Adrenal gland (tissue), 5 donors: ENCODE measurements around the gene RGMB.

Source experiments
- POLR2A ChIP-seq, 2 donors: fragments of 450-650 bp; IDR thresholded peaks; one replicate each; pipeline ENCODE4 v1.6.1; 2017; ENCODE audit warnings: antibody characterized with exemption in 2 of 2, mild to moderate bottlenecking in 2 of 2, moderate library complexity in 1 of 2
- TF ChIP-seq, protein P1 (sequence below), 6 experiments: fragments of 450-650 bp in 4 of 6; fragments of 200-600 bp in 2 of 6; sonication (generic) in 1 of 6; IDR thresholded peaks; 1 replicate in 5 of 6; 2 replicates in 1 of 6; pipeline versions ENCODE4 v1.5.1 to v1.8.0; 2016 to 2021; ENCODE audit warnings: antibody characterized with exemption in 6 of 6, mild to moderate bottlenecking in 2 of 6, moderate library complexity in 1 of 6
- donor health status: DM: no; HTN: no; CAD: no.

DNA sequence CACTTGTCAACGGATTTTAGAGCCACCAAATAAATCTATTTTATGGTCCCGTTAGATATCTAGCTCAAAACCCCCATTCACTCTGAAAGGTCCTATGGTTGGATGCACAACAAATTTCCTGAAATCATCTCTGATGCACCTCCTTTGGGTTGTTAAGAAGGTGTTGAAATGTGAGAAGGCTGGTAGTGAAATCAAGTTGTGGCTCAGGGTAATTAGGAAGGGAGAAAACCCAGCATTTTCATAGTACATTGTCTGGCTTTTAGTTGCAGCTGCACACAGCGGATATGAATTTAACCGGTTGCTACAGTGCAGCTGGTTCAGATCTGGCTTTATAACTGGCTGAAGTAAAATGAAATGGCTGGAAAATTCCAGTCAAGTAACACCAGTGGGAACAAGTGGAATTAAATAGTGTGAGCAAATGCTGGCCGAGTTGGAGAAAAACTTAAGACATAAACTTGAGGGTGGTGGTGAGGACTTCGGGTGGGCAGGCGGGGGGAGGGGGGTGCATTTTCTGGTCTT lies 17.6 kb downstream of the RGMB start:
- TF ChIP-seq, protein P1, sequence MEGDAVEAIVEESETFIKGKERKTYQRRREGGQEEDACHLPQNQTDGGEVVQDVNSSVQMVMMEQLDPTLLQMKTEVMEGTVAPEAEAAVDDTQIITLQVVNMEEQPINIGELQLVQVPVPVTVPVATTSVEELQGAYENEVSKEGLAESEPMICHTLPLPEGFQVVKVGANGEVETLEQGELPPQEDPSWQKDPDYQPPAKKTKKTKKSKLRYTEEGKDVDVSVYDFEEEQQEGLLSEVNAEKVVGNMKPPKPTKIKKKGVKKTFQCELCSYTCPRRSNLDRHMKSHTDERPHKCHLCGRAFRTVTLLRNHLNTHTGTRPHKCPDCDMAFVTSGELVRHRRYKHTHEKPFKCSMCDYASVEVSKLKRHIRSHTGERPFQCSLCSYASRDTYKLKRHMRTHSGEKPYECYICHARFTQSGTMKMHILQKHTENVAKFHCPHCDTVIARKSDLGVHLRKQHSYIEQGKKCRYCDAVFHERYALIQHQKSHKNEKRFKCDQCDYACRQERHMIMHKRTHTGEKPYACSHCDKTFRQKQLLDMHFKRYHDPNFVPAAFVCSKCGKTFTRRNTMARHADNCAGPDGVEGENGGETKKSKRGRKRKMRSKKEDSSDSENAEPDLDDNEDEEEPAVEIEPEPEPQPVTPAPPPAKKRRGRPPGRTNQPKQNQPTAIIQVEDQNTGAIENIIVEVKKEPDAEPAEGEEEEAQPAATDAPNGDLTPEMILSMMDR (IDR thresholded peaks at IDR 0.05), result no peak
- TF ChIP-seq POLR2A (IDR thresholded peaks at IDR 0.05), result no peak
